K562 (cell line): ENCODE results near the gene KRTCAP2. TPM values are rescaled to one million over a fixed set of nuclear protein-coding genes. Genes with fewer than 3 reads are reported as not detected.

Experiments used
- ATAC-seq: fragments of 200-7000 bp; cut with Tn5 transposase; 3 replicates; pipeline ENCODE4 v1.9.1; 2020; ENCODE audit warnings: moderate library complexity
- BruUV-seq: library from RNA; stranded (reverse); fragments of 400-500 nt; replicated peaks from 2 replicates; lab custom pipeline; 2021; lab: Mats Ljungman, UMichigan
- CTCF ChIA-PET: fragments of 300-600 bp; formaldehyde crosslinking; extraction: SDS; loops from one replicate; lab custom pipeline; 2021; ENCODE audit warnings: low intra/inter-chr PET ratio; lab: Yijun Ruan, JAX
- POLR2A ChIA-PET: fragments of 300-600, 350-650 bp; sonication (Branson Sonifier 250); formaldehyde crosslinking; extraction: SDS; loops from one replicate; lab custom pipeline; 2021; ENCODE audit warnings: antibody characterized with exemption, inconsistent platforms; lab: Yijun Ruan, JAX
- DNase-seq, 4 experiments: peaks; one replicate each; pipeline versions ENCODE4 v3.0.0 to v3.0.0-alpha.2; 2011 to 2018; ENCODE audit warnings: low spot score in 3 of 4, mixed read lengths in 3 of 4; ENCODE audit errors: extremely low read depth in 1 of 4
- FAIRE-seq: peaks from 2 replicates; lab custom pipeline; 2011; peaks lifted over from hg19 to GRCh38; lab: Jason Lieb, UNC
- H2AFZ ChIP-seq: 2 replicates; pipeline ENCODE4 v1.6.0; 2011; ENCODE audit warnings: low read depth, low read length, control low read depth, inconsistent platforms
- H3K27ac ChIP-seq: fragments of 200-600 bp; 3 replicates; pipeline ENCODE4 v1.8.0; 2011; ENCODE audit warnings: low read depth, mild to moderate bottlenecking, control low read depth, inconsistent platforms, low read length, moderate library complexity, mixed read lengths; ENCODE audit errors: extremely low read depth
- H3K27me3 ChIP-seq, 2 experiments: fragments of 300-600 bp in 1 of 2; 2 replicates in 1 of 2; 3 replicates in 1 of 2; pipeline versions ENCODE4 v1.6.0 to v1.8.0; 2011; ENCODE audit warnings: inconsistent platforms in 2 of 2, low read length in 2 of 2, mild to moderate bottlenecking in 1 of 2, mixed read lengths in 1 of 2, moderate library complexity in 1 of 2; ENCODE audit not compliant: control insufficient read depth in 2 of 2, insufficient read depth in 2 of 2
- H3K36me3 ChIP-seq: fragments of 300-600 bp; 3 replicates; pipeline ENCODE4 v1.8.0; 2011; ENCODE audit warnings: mild to moderate bottlenecking, low read length, inconsistent platforms; ENCODE audit not compliant: control insufficient read depth, insufficient read depth
- H3K4me1 ChIP-seq, 2 experiments: fragments of 200-600 bp in 1 of 2; replicated peaks in 1 of 2; 2 replicates in 1 of 2; 3 replicates in 1 of 2; pipeline versions ENCODE4 v1.5.1 to v1.8.0; 2011; ENCODE audit warnings: inconsistent platforms in 2 of 2, low read length in 2 of 2, mild to moderate bottlenecking in 1 of 2, mixed read lengths in 1 of 2, moderate library complexity in 1 of 2; ENCODE audit not compliant: control insufficient read depth in 2 of 2, insufficient read depth in 2 of 2
- H3K4me2 ChIP-seq: 2 replicates; pipeline ENCODE4 v1.6.1; 2011; ENCODE audit warnings: low read length, control low read depth, inconsistent platforms, mixed read lengths; ENCODE audit not compliant: insufficient read depth
- H3K4me3 ChIP-seq: fragments of 200-600 bp; sonication (generic), shearing (Covaris generic); 2 replicates; pipeline ENCODE4 v1.5.1; 2016; ENCODE audit warnings: control low read depth, inconsistent platforms
- H3K79me2 ChIP-seq: fragments of 200-600 bp; 3 replicates; pipeline ENCODE4 v1.8.0; 2011; ENCODE audit warnings: low read length, inconsistent platforms; ENCODE audit not compliant: control insufficient read depth, insufficient read depth
- H3K9ac ChIP-seq, 2 experiments: 2 replicates each; pipeline versions ENCODE4 v1.6.0 to v1.6.1; 2011; ENCODE audit warnings: low read depth in 2 of 2, low read length in 2 of 2, control low read depth in 1 of 2, inconsistent platforms in 1 of 2, mild to moderate bottlenecking in 1 of 2, mixed read lengths in 1 of 2; ENCODE audit not compliant: insufficient read depth in 1 of 2
- H3K9me1 ChIP-seq: one replicate; pipeline ENCODE4 v1.6.0; 2011; ENCODE audit warnings: inconsistent platforms, mild to moderate bottlenecking, low read length, moderate library complexity; ENCODE audit not compliant: control insufficient read depth, insufficient read depth
- H3K9me3 ChIP-seq: replicated peaks from 2 replicates; pipeline ENCODE4 v1.5.1; 2011; ENCODE audit warnings: low read depth, low read length, inconsistent platforms; ENCODE audit not compliant: control insufficient read depth, insufficient read depth
- H4K20me1 ChIP-seq: replicated peaks from 2 replicates; pipeline ENCODE4 v1.6.1; 2011; ENCODE audit warnings: low read length, inconsistent platforms, mixed read lengths; ENCODE audit not compliant: control insufficient read depth, insufficient read depth
- ARID4B ChIP-seq: sonication (generic); formaldehyde crosslinking; IDR thresholded peaks from 2 replicates; pipeline ENCODE4 v1.8.0; 2022; ENCODE audit warnings: mild to moderate bottlenecking, missing genetic modification reagents
- ATF6 ChIP-seq: sonication (generic); formaldehyde crosslinking; IDR thresholded peaks from 2 replicates; pipeline ENCODE4 v1.4.0; 2020; ENCODE audit warnings: mild to moderate bottlenecking, missing genetic modification reagents
- BCOR ChIP-seq: fragments of 450-650 bp; IDR thresholded peaks from 2 replicates; pipeline ENCODE4 v1.6.1; 2016
- FOXP1 ChIP-seq: sonication (generic); formaldehyde crosslinking; IDR thresholded peaks from 2 replicates; pipeline ENCODE4 v1.8.0; 2022; ENCODE audit warnings: mild to moderate bottlenecking, missing genetic modification reagents
- HDAC6 ChIP-seq: IDR thresholded peaks from 2 replicates; pipeline ENCODE4 v1.6.1; 2012; ENCODE audit warnings: low read depth, mild to moderate bottlenecking, control low read depth, inconsistent platforms, low read length, moderate library complexity
- KLF6 ChIP-seq: fragments of 250-450 bp; sonication (Bioruptor Pico); IDR thresholded peaks from 2 replicates; pipeline ENCODE4 v1.4.0; 2020; ENCODE audit warnings: mild to moderate bottlenecking, moderate library complexity, borderline replicate concordance
- MAFG ChIP-seq: fragments of 450-650 bp; conservative IDR thresholded peaks from 2 replicates; pipeline ENCODE4 v1.6.1; 2016; ENCODE audit warnings: missing genetic modification characterization, missing compliant biosample characterization
- RBFOX2 ChIP-seq: fragments of 200-400 bp; formaldehyde crosslinking; IDR thresholded peaks from 2 replicates; pipeline ENCODE4 v1.6.1; 2017; ENCODE audit warnings: low read depth, mild to moderate bottlenecking, low read length, moderate library complexity
- RFX5 ChIP-seq: IDR thresholded peaks from 2 replicates; pipeline ENCODE4 v1.6.1; 2011; ENCODE audit warnings: low read depth, mild to moderate bottlenecking, improper control_type of control experiment, low read length
- ZNF280A ChIP-seq: fragments of 450-650 bp; IDR thresholded peaks from 2 replicates; pipeline ENCODE4 v1.6.1; 2018; ENCODE audit warnings: mild to moderate bottlenecking, low read depth; ENCODE audit not compliant: partially characterized antibody
- WGBS: fragments of 100-300 bp; shearing (Covaris generic); methylation state at CpG from one replicate; pipeline ENCODE4 v1.1.6; 2016; ENCODE audit warnings: low coverage, mixed read lengths; ENCODE audit not compliant: insufficient coverage; ENCODE audit errors: missing lambda C conversion rate; 5-methylcytosine and 5-hydroxymethylcytosine counted together
- in situ Hi-C: fragments of 300-500 bp; cut with MboI; formaldehyde crosslinking; loops from 4 replicates; pipeline ENCODE4 v1.15.0; 2018; ENCODE audit warnings: inconsistent platforms, mixed read lengths
- intact Hi-C: fragments of 100-400 bp; cut with micrococcal nuclease; formaldehyde crosslinking; loops from 2 replicates; pipeline ENCODE4 v1.14.2; 2022
- polyA plus RNA-seq, 8 experiments: library from polyadenylated mRNA; depleted of rRNA in 4 of 8; stranded (reverse) in 5 of 8; unstranded in 3 of 8; fragments of >200 nt; fragmentation: Nextera tagmentation in 2 of 8; fragmentation: Illumina TruSeq in 1 of 8; extraction: Ambion mirVana in 2 of 8; extraction: Trizol in 1 of 8; gene quantifications; 2 replicates each; pipeline versions ENCODE4 v1.2.1 to v1.2.3, GENCODE V29; 2011 to 2014; ENCODE audit warnings: inconsistent platforms in 1 of 8, missing spikeins in 1 of 8
- total RNA-seq, 7 experiments: library from RNA; depleted of rRNA in 6 of 7; stranded (reverse); fragments of >200 nt in 6 of 7; fragmentation: Illumina TruSeq in 2 of 7; extraction: Trizol in 2 of 7; gene quantifications; 2 replicates each; pipeline versions ENCODE4 v1.2.1 to v1.2.3, GENCODE V29; 2011 to 2021; ENCODE audit warnings: low replicate concordance in 1 of 7

The KRTCAP2 gene
- total and polyA plus RNA-seq, 9 of the 15 experiments (the other 6 are each of a cell fraction or from before 2014, with no cell fraction given) = 126 to 436 (median 244) TPM

DNA sequence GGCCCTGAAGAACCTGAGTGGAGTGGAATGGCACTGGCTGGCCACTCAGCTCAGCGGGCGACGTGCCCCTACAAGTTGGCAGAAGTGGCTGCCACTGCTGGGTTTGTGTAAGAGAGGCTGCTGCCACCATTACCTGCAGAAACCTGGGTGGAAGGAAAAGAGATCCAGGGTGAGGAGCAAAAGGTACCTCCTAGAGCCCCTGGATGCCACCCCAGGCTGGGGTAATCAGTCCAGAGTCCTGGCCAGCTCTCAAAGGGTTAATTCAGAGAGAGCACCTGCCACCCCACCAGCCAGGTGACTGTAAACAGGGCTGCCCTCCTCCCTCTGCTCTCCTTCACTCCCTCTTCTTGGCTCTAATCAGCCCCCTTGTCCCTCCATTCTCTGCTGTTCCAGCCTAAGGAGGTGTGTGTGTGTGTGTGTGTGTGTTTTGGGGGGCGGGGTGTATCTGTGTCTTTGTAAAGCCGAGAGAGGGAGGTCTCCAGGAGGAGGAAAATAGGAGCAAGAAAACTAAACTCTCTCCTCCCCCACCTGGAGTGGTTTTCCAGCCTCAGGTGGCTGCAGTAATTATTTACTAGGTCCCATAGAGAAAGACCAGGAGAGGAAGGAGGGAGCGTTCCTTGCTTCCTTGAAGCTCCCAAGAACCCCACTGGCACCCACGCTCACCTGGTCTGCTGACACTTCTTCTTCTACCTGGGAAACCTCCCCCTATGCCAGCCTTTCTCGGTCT is 13.1 kb upstream of the KRTCAP2 start:
- Histone ChIP-seq H2AFZ (no peak overlapping the region), H4K20me1 (no peaks in the 10 kb centered on the region), H3K4me2 (no peak overlapping the region), H3K27me3 (no peaks in the 10 kb centered on the region), H3K79me2 (no peaks in the 10 kb centered on the region), H3K27ac (no peak overlapping the region), H3K9me3 (no peaks in the 10 kb centered on the region), H3K9me1 (no peaks in the 10 kb centered on the region), H3K4me3 (no peak overlapping the region), H3K36me3 (no peaks in the 10 kb centered on the region), H3K4me1 (peaks cover 0 to 33% of the 10 kb centered on the region in 2 experiments; a peak in 3 of 5 replicates), H3K9ac (peak overlapping the region in 1 of 2 experiments; percentile 33; a peak in 2 of 4 replicates)
- ChIA-PET POLR2A (interaction anchor here (0.6 to 1.2 kb wide), 2 partner anchors 9 to 11 kb away, joined by 3 to 5 read pairs; no protein-coding TSS in a partner anchor), CTCF (no interaction called here)
- no peak for FAIRE-seq
- intact Hi-C loops (no loop called here), in situ Hi-C loops (no loop called here)
- no TSS peak for BruUV-seq
- ATAC-seq = peak; percentile 42; the same call in 2 of the 3 replicates
- DNase-seq = no peak
- 77% methylated on average over 7 of the region's 8 CpGs for WGBS
- no peak for TF ChIP-seq BCOR
- TF ChIP-seq ARID4B (CRISPR knock-in tag) = no peak
- no peak for TF ChIP-seq HDAC6
- no peak for TF ChIP-seq RBFOX2
- no peak for TF ChIP-seq KLF6 (CRISPR knock-in tag)
- TF ChIP-seq MAFG (tag) = no peak
- TF ChIP-seq FOXP1 = no peak
- TF ChIP-seq ATF6 = no peak
- no peak for TF ChIP-seq RFX5
- TF ChIP-seq ZNF280A = no peak
